HepG2 (cell line): ENCODE results near the gene ERICH3. TPM values are rescaled to one million over a fixed set of nuclear protein-coding genes. Genes with fewer than 3 reads are reported as not detected.

Experiments
- ATAC-seq: fragments of 200-7000 bp; cut with Tn5 transposase; 3 replicates; pipeline ENCODE4 v1.9.1; 2020; ENCODE audit warnings: mild to moderate bottlenecking, moderate library complexity
- BruUV-seq: library from RNA; stranded (reverse); fragments of 400-500 nt; replicated peaks from 2 replicates; lab custom pipeline; 2021; lab: Mats Ljungman, UMichigan
- CTCF ChIA-PET: fragments of 300-600 bp; formaldehyde crosslinking; extraction: SDS; loops from one replicate; lab custom pipeline; 2021; ENCODE audit warnings: low total read pairs, inconsistent platforms, low intra/inter-chr PET ratio; lab: Yijun Ruan, JAX
- POLR2A ChIA-PET: fragments of 350-600 bp; sonication (Branson Sonifier 250); formaldehyde crosslinking; loops from one replicate; lab custom pipeline; 2020; ENCODE audit warnings: antibody characterized with exemption, inconsistent platforms; lab: Yijun Ruan, JAX
- DNase-seq: peaks from one replicate; pipeline ENCODE4 v3.0.0-alpha.2; 2015; ENCODE audit warnings: low spot score
- FAIRE-seq: peaks from 3 replicates; lab custom pipeline; 2011; peaks lifted over from hg19 to GRCh38; lab: Jason Lieb, UNC
- H2AFZ ChIP-seq: one replicate; pipeline ENCODE4 v1.6.1; 2011; ENCODE audit warnings: low read length, inconsistent platforms
- H3K27ac ChIP-seq: fragments of 300-600 bp; 3 replicates; pipeline ENCODE4 v1.8.0; 2011; ENCODE audit warnings: mixed run types, mild to moderate bottlenecking, mixed read lengths, low read length, inconsistent platforms; ENCODE audit not compliant: insufficient read depth; ENCODE audit errors: extremely low read length
- H3K27me3 ChIP-seq, 2 experiments: fragments of 200-600 bp in 1 of 2; 2 replicates in 1 of 2; 3 replicates in 1 of 2; pipeline versions ENCODE4 v1.6.0 to v1.8.0; 2011; ENCODE audit warnings: low read length in 2 of 2, mild to moderate bottlenecking in 2 of 2, moderate library complexity in 2 of 2, inconsistent platforms in 1 of 2; ENCODE audit not compliant: insufficient read depth in 2 of 2, control insufficient read depth in 1 of 2
- H3K36me3 ChIP-seq, 2 experiments: fragments of 200-600 bp in 1 of 2; replicated peaks in 1 of 2; 2 replicates in 1 of 2; 3 replicates in 1 of 2; pipeline versions ENCODE4 v1.5.1 to v1.8.0; 2011; ENCODE audit warnings: low read length in 2 of 2, inconsistent platforms in 1 of 2; ENCODE audit not compliant: insufficient read depth in 2 of 2, control insufficient read depth in 1 of 2
- H3K4me1 ChIP-seq: 2 replicates; pipeline ENCODE4 v1.5.1; 2012; ENCODE audit warnings: low read length, inconsistent platforms; ENCODE audit not compliant: insufficient read depth
- H3K4me2 ChIP-seq: 2 replicates; pipeline ENCODE4 v1.6.0; 2011; ENCODE audit warnings: low read depth, low read length, inconsistent platforms
- H3K4me3 ChIP-seq, 3 experiments: fragments of 200-600 bp in 1 of 3; sonication (generic), shearing (Covaris generic) in 1 of 3; replicated peaks in 1 of 3; 2 replicates each; pipeline ENCODE4 v1.5.1; 2011 to 2016; ENCODE audit warnings: low read length in 3 of 3, inconsistent platforms in 2 of 3, low read depth in 2 of 3, mild to moderate bottlenecking in 2 of 3, control low read depth in 1 of 3, mixed read lengths in 1 of 3; ENCODE audit not compliant: insufficient read depth in 1 of 3
- H3K79me2 ChIP-seq: one replicate; pipeline ENCODE4 v1.6.1; 2011; ENCODE audit warnings: low read length, inconsistent platforms; ENCODE audit not compliant: insufficient read depth
- H3K9ac ChIP-seq: 2 replicates; pipeline ENCODE4 v1.6.0; 2011; ENCODE audit warnings: mild to moderate bottlenecking, low read depth, low read length, inconsistent platforms; ENCODE audit not compliant: insufficient read depth
- H3K9me3 ChIP-seq: 2 replicates; pipeline ENCODE4 v1.5.1; 2012; ENCODE audit warnings: mild to moderate bottlenecking, low read length
- H4K20me1 ChIP-seq: 2 replicates; pipeline ENCODE4 v1.6.0; 2011; ENCODE audit warnings: inconsistent platforms, mild to moderate bottlenecking, low read length, moderate library complexity; ENCODE audit not compliant: insufficient read depth
- EED ChIP-seq: sonication (generic); formaldehyde crosslinking; IDR thresholded peaks from 2 replicates; pipeline ENCODE4 v1.5.0; 2020; ENCODE audit warnings: mild to moderate bottlenecking, missing genetic modification reagents
- FIP1L1 ChIP-seq: fragments of 200-400 bp; formaldehyde crosslinking; IDR thresholded peaks from 2 replicates; pipeline ENCODE4 v1.6.1; 2018; ENCODE audit warnings: low read depth, mild to moderate bottlenecking, low read length, moderate library complexity, borderline replicate concordance; ENCODE audit not compliant: insufficient read depth
- GABPB1 ChIP-seq: IDR thresholded peaks from 2 replicates; pipeline ENCODE4 v1.6.1; 2016; ENCODE audit warnings: mild to moderate bottlenecking, missing genetic modification reagents, moderate library complexity, missing compliant biosample characterization
- KDM5A ChIP-seq: fragments of 200-600 bp; sonication (generic); IDR thresholded peaks from 2 replicates; pipeline ENCODE4 v1.7.0; 2018; ENCODE audit warnings: antibody characterized with exemption, mild to moderate bottlenecking, low read length, borderline replicate concordance
- NFIB ChIP-seq: sonication (generic); formaldehyde crosslinking; IDR thresholded peaks from 2 replicates; pipeline ENCODE4 v1.9.0; 2021; ENCODE audit warnings: missing genetic modification reagents, mild to moderate bottlenecking, borderline replicate concordance
- TCF7L2 ChIP-seq: IDR thresholded peaks from 2 replicates; pipeline ENCODE4 v1.6.1; 2011; ENCODE audit warnings: mild to moderate bottlenecking, low read depth, low read length, moderate library complexity
- YY1 ChIP-seq: IDR thresholded peaks from 2 replicates; pipeline ENCODE4 v1.6.1; 2011; ENCODE audit warnings: low read length, low read depth, moderate library complexity, mild to moderate bottlenecking; ENCODE audit not compliant: insufficient read depth, insufficient replicate concordance
- ZFAT ChIP-seq: sonication (generic); formaldehyde crosslinking; conservative IDR thresholded peaks from 2 replicates; pipeline ENCODE4 v1.8.1; 2023; ENCODE audit warnings: missing genetic modification reagents, inconsistent platforms
- ZFP1 ChIP-seq: IDR thresholded peaks from 2 replicates; pipeline ENCODE4 v1.6.1; 2016
- ZFP37 ChIP-seq: sonication (generic); formaldehyde crosslinking; IDR thresholded peaks from 2 replicates; pipeline ENCODE4 v1.4.0; 2020; ENCODE audit warnings: missing genetic modification reagents, borderline replicate concordance
- ZNF367 ChIP-seq: sonication (generic); formaldehyde crosslinking; IDR thresholded peaks from 2 replicates; pipeline ENCODE4 v1.4.0; 2020; ENCODE audit warnings: missing genetic modification reagents, borderline replicate concordance
- ZNF569 ChIP-seq: sonication (generic); formaldehyde crosslinking; IDR thresholded peaks from 2 replicates; pipeline ENCODE4 v1.5.0; 2020; ENCODE audit warnings: mild to moderate bottlenecking, missing genetic modification reagents, moderate library complexity, borderline replicate concordance
- ZNF746 ChIP-seq: sonication (generic); formaldehyde crosslinking; IDR thresholded peaks from 2 replicates; pipeline ENCODE4 v1.8.0; 2022; ENCODE audit warnings: mild to moderate bottlenecking, missing genetic modification reagents
- WGBS: methylation state at CpG from one replicate; pipeline ENCODE4 v1.1.6; 2017; ENCODE audit warnings: low lambda C conversion rate; 5-methylcytosine and 5-hydroxymethylcytosine counted together
- in situ Hi-C: cut with HindIII; loops from 2 replicates; pipeline ENCODE4 v1.10.0; 2017; ENCODE audit warnings: low pct_unique_long_range_greater_than_20kb; ENCODE audit not compliant: extremely low pct_ligation_motif_present
- intact Hi-C: fragments of 100-400 bp; cut with micrococcal nuclease; formaldehyde crosslinking; loops from one replicate; pipeline ENCODE4 v1.10.0; 2022; ENCODE audit not compliant: unreplicated experiment
- polyA plus RNA-seq, 8 experiments: library from polyadenylated mRNA; depleted of rRNA in 3 of 8; stranded (reverse) in 7 of 8; unstranded in 1 of 8; fragments of >200 nt; fragmentation: Illumina TruSeq in 4 of 8; extraction: Trizol in 4 of 8; gene quantifications; 2 replicates each; pipeline versions ENCODE4 v1.2.1 to v1.2.3, GENCODE V29; 2011 to 2016; ENCODE audit warnings: low read depth in 4 of 8, missing spikeins in 1 of 8, mixed read lengths in 1 of 8; ENCODE audit not compliant: insufficient read depth in 1 of 8
- total RNA-seq, 5 experiments: library from RNA; depleted of rRNA; stranded (reverse); fragments of >200 nt; fragmentation: Illumina TruSeq; extraction: Trizol; gene quantifications; 2 replicates each; pipeline ENCODE4 v1.2.3, GENCODE V29; 2016; ENCODE audit warnings: low read depth in 1 of 5
- TF ChIP-seq, protein P1 (sequence below): IDR thresholded peaks from 2 replicates; pipeline ENCODE4 v1.6.1; 2016; ENCODE audit warnings: low read depth, control low read depth
- TF ChIP-seq, protein P2 (sequence below): sonication (generic); formaldehyde crosslinking; IDR thresholded peaks from 2 replicates; pipeline ENCODE4 v1.4.0; 2020; ENCODE audit warnings: missing genetic modification reagents

ERICH3 gene
- total and polyA plus RNA-seq, 2 of the 13 experiments (the other 11 are each of a cell fraction or from before 2014, with no cell fraction given) = 0.03 TPM; not detected in 1

DNA sequence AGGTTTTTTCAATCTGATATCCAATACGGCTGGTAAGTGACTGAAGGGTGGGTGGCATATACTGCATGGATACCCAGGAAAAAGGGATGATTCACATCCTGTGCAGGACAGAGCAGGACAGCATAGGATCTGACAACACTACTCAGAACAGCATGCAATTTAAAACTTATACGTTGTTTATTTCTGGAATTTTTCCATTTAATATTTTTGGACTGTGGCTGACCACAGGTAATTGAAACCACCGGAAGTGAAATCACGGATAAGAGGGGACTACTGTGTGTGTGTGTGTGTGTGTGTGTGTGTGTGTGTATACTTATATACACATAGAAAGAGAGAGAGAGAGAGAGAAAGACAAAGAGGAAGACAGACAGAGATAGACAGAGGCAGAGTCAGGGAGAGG, 23.0 kb downstream of the ERICH3 start:
- Histone ChIP-seq H3K9me3 (no peaks in the 10 kb centered on the region), H3K27ac (no peak overlapping the region), H3K36me3 (no peaks in the 10 kb centered on the region), H4K20me1 (no peaks in the 10 kb centered on the region), H3K4me1 (no peaks in the 10 kb centered on the region), H3K27me3 (no peaks in the 10 kb centered on the region), H3K79me2 (no peaks in the 10 kb centered on the region), H3K9ac (no peak overlapping the region), H2AFZ (no peak overlapping the region), H3K4me3 (no peak overlapping the region), H3K4me2 (no peak overlapping the region)
- ChIA-PET POLR2A (no interaction called here), CTCF (no interaction called here)
- FAIRE-seq (no peak), DNase-seq (no peak), ATAC-seq (no peak)
- WGBS = 22% methylated on average over 4 of the region's 4 CpGs
- intact Hi-C loops (no loop called here), in situ Hi-C loops (no loop called here)
- TF ChIP-seq ZNF746 (CRISPR knock-in tag) (no peak), ZFAT (CRISPR knock-in tag) (no peak), ZNF569 (CRISPR knock-in tag) (no peak), YY1 (no peak), TCF7L2 (no peak), FIP1L1 (no peak), ZFP37 (CRISPR knock-in tag) (no peak), EED (CRISPR knock-in tag) (no peak), ZFP1 (CRISPR knock-in tag) (no peak), GABPB1 (no peak), NFIB (CRISPR knock-in tag) (no peak), KDM5A (no peak), ZNF367 (CRISPR knock-in tag) (no peak)
- TF ChIP-seq, protein P1, sequence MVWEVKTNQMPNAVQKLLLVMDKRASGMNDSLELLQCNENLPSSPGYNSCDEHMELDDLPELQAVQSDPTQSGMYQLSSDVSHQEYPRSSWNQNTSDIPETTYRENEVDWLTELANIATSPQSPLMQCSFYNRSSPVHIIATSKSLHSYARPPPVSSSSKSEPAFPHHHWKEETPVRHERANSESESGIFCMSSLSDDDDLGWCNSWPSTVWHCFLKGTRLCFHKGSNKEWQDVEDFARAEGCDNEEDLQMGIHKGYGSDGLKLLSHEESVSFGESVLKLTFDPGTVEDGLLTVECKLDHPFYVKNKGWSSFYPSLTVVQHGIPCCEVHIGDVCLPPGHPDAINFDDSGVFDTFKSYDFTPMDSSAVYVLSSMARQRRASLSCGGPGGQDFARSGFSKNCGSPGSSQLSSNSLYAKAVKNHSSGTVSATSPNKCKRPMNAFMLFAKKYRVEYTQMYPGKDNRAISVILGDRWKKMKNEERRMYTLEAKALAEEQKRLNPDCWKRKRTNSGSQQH = no peak
- TF ChIP-seq, protein P2, sequence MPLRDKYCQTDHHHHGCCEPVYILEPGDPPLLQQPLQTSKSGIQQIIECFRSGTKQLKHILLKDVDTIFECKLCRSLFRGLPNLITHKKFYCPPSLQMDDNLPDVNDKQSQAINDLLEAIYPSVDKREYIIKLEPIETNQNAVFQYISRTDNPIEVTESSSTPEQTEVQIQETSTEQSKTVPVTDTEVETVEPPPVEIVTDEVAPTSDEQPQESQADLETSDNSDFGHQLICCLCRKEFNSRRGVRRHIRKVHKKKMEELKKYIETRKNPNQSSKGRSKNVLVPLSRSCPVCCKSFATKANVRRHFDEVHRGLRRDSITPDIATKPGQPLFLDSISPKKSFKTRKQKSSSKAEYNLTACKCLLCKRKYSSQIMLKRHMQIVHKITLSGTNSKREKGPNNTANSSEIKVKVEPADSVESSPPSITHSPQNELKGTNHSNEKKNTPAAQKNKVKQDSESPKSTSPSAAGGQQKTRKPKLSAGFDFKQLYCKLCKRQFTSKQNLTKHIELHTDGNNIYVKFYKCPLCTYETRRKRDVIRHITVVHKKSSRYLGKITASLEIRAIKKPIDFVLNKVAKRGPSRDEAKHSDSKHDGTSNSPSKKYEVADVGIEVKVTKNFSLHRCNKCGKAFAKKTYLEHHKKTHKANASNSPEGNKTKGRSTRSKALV (CRISPR knock-in tag) = no peak
- BruUV-seq = no TSS peak
